Stomach smooth muscle (tissue), 2 donors: ENCODE results near the gene SESN1.

Source experiments
- H3K27ac ChIP-seq: one replicate; pipeline ENCODE4 v1.7.0; 2013; ENCODE audit warnings: mild to moderate bottlenecking, low read length, inconsistent platforms
- H3K27me3 ChIP-seq, 2 donors: one replicate each; pipeline ENCODE4 v1.7.0; 2013; ENCODE audit warnings: low read length in 2 of 2; ENCODE audit not compliant: insufficient read depth in 2 of 2, control insufficient read depth in 1 of 2
- H3K36me3 ChIP-seq, 2 donors: one replicate each; pipeline ENCODE4 v1.7.0; 2013; ENCODE audit warnings: low read length in 2 of 2; ENCODE audit not compliant: control insufficient read depth in 2 of 2, insufficient read depth in 2 of 2
- H3K4me1 ChIP-seq: one replicate; pipeline ENCODE4 v1.7.0; 2013; ENCODE audit warnings: low read length; ENCODE audit not compliant: control insufficient read depth, insufficient read depth
- H3K4me3 ChIP-seq, 2 donors: one replicate each; pipeline ENCODE4 v1.7.0; 2013; ENCODE audit warnings: low read length in 2 of 2
- H3K9ac ChIP-seq, 2 donors: one replicate each; pipeline ENCODE4 v1.7.0; 2013; ENCODE audit warnings: low read length in 2 of 2, mild to moderate bottlenecking in 1 of 2
- H3K9me3 ChIP-seq, 2 donors: one replicate each; pipeline ENCODE4 v1.7.0; 2013; ENCODE audit warnings: low read length in 2 of 2; ENCODE audit not compliant: control insufficient read depth in 2 of 2
- donor health status: healthy.
- donor health status: Pancreatic carcinoma.

The SESN1 gene

GRCh38 chr6:108937170-108937569 lies 157.5 kb downstream of the SESN1 start:
- Histone ChIP-seq H3K4me1 (no peaks in the 10 kb centered on the region), H3K27me3 (no peaks in the 10 kb centered on the region), H3K36me3 (no peaks in the 10 kb centered on the region)

More at GRCh38 chr6:108937170-108937569, 157.5 kb downstream of the SESN1 start:
- Histone ChIP-seq H3K27ac (no peak overlapping the region), H3K4me3 (no peak overlapping the region), H3K9me3 (no peaks in the 10 kb centered on the region), H3K9ac (no peak overlapping the region)
